ENCODE results near the gene GVQW3.
A peak's percentile ranks its signal among the peaks of the same experiment; 100 is the strongest.
"Not testable (repeated sequence)": the region's sequence is repeated elsewhere in the genome, so short reads cannot be mapped to it uniquely, and the experiment has no call there.

The GVQW3 gene

GRCh38 chr11:76388408-76388807 is 7.3 kb downstream of the GVQW3 start:
- no peak for DNase-seq (ENCODE audit: low read depth)

GRCh38 chr11:76391021-76391420 is 9.9 kb downstream of the GVQW3 start:
- no peak for DNase-seq (ENCODE audit: low read depth)

GRCh38 chr11:76391811-76392475 is 10.8 kb downstream of the GVQW3 start:
- DNase-seq (ENCODE audit: low read depth) = no peak

GRCh38 chr11:76392870-76393269 is 11.7 kb downstream of the GVQW3 start:
- DNase-seq (ENCODE audit: low read depth) = no peak

- no peak for DNase-seq (ENCODE audit: low read depth)
These were observed 13.3 kb downstream of the GVQW3 start for GRCh38 chr11:76394411-76394810.

GRCh38 chr11:76395296-76395695 is 14.2 kb downstream of the GVQW3 start:
- DNase-seq (ENCODE audit: low read depth) = no peak

- DNase-seq (ENCODE audit: low read depth) = no peak
These were observed 16.3 kb downstream of the GVQW3 start for GRCh38 chr11:76397383-76397782.

- DNase-seq (ENCODE audit: low read depth) = no peak
These were observed 19.8 kb downstream of the GVQW3 start for GRCh38 chr11:76400967-76401366.

- DNase-seq (ENCODE audit: low read depth) = not testable (repeated sequence)
These were observed 20.4 kb downstream of the GVQW3 start for GRCh38 chr11:76401484-76401883.

- no peak for DNase-seq (ENCODE audit: low read depth)
These were observed 25.2 kb downstream of the GVQW3 start for GRCh38 chr11:76406359-76406758.

GRCh38 chr11:76408171-76408965 is 27.2 kb downstream of the GVQW3 start:
- DNase-seq (ENCODE audit: low read depth) = no peak

GRCh38 chr11:76410851-76411357 is 29.8 kb downstream of the GVQW3 start:
- no peak for DNase-seq (ENCODE audit: low read depth)

GRCh38 chr11:76415073-76415472 is 34.0 kb downstream of the GVQW3 start:
- DNase-seq (ENCODE audit: low read depth) = no peak

GRCh38 chr11:76419896-76420295 is 38.8 kb downstream of the GVQW3 start:
- no peak for DNase-seq (ENCODE audit: low read depth)

- no peak for DNase-seq (ENCODE audit: low read depth)
These were observed 43.3 kb downstream of the GVQW3 start for GRCh38 chr11:76424379-76424778.

GRCh38 chr11:76424891-76425290 is 43.8 kb downstream of the GVQW3 start:
- no peak for DNase-seq (ENCODE audit: low read depth)

- DNase-seq (ENCODE audit: low read depth) = no peak
These were observed 45.5 kb downstream of the GVQW3 start for GRCh38 chr11:76426660-76427059.

GRCh38 chr11:76436020-76436419 is 54.9 kb downstream of the GVQW3 start:
- no peak for DNase-seq (ENCODE audit: low read depth)

- DNase-seq (ENCODE audit: low read depth) = no peak
These were observed 62.3 kb downstream of the GVQW3 start for GRCh38 chr11:76443268-76443980.

- no peak for DNase-seq (ENCODE audit: low read depth)
These were observed 62.9 kb downstream of the GVQW3 start for GRCh38 chr11:76444065-76444383.

- DNase-seq (ENCODE audit: low read depth) = peak; percentile 87
These were observed 63.4 kb downstream of the GVQW3 start, which contains the start of gene EMSY for GRCh38 chr11:76444384-76445120. Gene EMSY, plus strand, starts transcription at chr11:76445018. Its CDS starts 1,921 bp downstream, at chr11:76446939.

All from activated T-cell treated with anti-CD3 and anti-CD28 coated beads for 48 hours (primary cell).